ENCODE measurements around the gene CCDC88C. TPM values are rescaled to one million over a fixed set of nuclear protein-coding genes. Genes with fewer than 3 reads are reported as not detected.

Gene CCDC88C
- total RNA-seq, 1 donor from 2014 or later: 9.2 TPM

DNA sequence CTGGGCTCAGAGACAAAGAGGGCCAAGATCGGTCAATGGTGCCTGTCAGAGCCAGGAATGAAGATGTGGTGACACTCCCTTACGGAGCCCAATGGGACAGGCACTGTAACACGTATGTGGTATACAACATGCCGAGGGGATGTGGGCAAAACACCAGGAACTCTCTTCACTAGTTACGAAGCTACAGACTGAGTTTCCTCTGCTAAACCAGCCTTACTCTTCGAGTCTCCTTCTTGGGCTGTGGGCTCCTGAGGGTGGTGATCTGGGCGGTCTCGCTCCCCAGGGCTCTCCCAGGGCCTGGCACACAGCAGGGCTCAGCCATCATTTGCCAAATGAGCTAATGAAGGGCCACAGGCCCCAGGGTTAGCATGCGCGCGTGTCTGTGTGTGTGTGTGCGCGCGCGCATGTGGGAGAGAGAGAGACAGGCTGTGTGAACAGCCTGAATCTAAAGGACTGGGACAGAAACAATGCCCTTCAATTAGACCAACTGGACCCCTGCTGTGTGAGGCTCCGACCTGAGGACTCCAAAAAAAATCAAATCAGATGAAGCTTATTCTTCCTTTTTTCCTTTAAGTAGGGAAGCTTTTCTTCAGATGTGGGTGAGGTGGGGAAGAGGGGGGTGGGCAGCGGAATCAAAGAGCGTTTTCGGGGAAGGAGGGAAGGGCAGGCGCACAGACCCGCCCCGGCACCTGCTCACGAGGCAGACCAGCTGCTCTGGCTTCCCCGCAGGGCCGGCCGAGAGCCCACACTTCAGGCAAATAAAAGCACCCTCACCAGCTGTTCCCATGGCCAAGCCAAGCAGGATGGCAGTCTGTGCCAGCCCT is 42.5 kb downstream of the CCDC88C start:
- TF ChIP-seq CTCF (IDR thresholded peaks at IDR 0.05): no peak
- no peak overlapping the region for H3K27ac ChIP-seq
- DNase-seq (ENCODE audit: low spot score in 2 of 2): no peak
- H3K4me1 ChIP-seq: no peaks in the 10 kb centered on the region
- no peak overlapping the region for H3K4me3 ChIP-seq
- H3K9me3 ChIP-seq: no peaks in the 10 kb centered on the region
- H3K36me3 ChIP-seq: no peaks in the 10 kb centered on the region
- intact Hi-C loops (cut with DNase I): no loop called here
- H3K27me3 ChIP-seq: no peaks in the 10 kb centered on the region

DNA sequence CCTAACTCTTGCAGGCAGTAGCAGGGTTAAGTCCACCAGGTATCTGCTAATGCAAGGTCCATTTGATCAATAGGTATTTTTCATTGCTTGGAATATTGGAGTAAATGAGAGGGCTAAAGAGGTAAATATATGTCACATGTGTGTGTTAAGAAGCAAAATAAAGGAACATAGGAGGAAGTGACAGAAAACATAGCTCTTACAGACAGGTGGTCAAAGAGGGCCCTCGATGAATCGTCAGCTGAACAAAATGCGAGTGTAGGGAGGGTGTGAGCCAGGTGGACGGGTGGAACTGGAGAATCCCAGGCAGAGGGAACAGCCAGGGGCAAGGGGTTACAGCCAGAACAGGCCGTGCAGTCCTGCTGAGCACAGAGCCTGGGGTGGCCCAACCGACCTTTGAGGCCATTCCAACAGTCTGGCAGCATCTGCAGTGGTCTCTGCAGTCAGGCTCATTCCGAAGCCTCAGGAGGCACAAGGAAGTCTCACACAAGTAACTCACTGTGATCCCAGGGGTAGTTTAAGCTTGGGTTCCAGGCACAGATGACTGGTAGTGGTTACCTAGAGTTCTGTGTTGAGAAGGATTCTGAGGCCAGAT is 43.2 kb downstream of the CCDC88C start:
- intact Hi-C loops (cut with DNase I): no loop called here
- DNase-seq (ENCODE audit: low spot score in 2 of 2): no peak
- TF ChIP-seq CTCF (IDR thresholded peaks at IDR 0.05): no peak
- Histone ChIP-seq H3K4me3 (no peak overlapping the region), H3K9me3 (no peaks in the 10 kb centered on the region), H3K36me3 (no peaks in the 10 kb centered on the region), H3K4me1 (no peaks in the 10 kb centered on the region), H3K27ac (no peak overlapping the region), H3K27me3 (no peaks in the 10 kb centered on the region)

DNA sequence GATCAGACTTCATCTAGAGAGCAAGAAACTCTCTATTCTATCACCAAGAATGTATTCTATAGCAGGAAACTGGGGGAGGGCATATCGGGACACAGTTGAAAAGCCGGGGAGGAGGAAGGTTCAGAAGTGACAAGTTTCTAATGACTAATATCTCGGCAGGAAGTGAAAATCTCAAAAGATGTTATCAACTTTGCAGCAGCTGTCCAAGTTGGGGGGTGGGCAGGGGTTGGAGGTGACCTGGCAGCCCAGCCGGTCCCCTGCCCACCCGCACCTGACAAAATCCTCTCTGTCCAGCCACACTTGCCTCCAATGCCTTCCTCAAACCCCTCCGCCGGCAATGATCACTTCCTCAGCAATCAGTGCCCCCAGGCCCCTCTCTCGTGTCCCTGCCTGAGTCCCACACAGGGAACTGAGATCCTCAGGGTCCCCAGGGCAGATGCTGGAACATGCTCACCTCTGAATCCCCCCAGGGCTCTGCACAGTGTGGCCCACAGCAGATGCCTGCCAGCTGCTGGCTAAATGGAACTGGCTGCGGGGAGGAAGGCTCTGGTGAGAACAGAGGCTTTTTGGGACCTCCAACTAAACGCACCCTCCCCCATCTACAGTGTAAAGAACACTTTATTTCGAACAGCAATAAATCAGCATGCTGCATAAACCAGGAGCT is 43.9 kb downstream of the CCDC88C start:
- no peaks in the 10 kb centered on the region for H3K9me3 ChIP-seq
- H3K27ac ChIP-seq: no peak overlapping the region
- intact Hi-C loops (cut with DNase I): no loop called here
- no peak for DNase-seq (ENCODE audit: low spot score in 2 of 2)
- no peaks in the 10 kb centered on the region for H3K4me1 ChIP-seq
- H3K36me3 ChIP-seq: no peaks in the 10 kb centered on the region
- no peak for TF ChIP-seq CTCF (IDR thresholded peaks at IDR 0.05)
- no peaks in the 10 kb centered on the region for H3K27me3 ChIP-seq
- H3K4me3 ChIP-seq: no peak overlapping the region

DNA sequence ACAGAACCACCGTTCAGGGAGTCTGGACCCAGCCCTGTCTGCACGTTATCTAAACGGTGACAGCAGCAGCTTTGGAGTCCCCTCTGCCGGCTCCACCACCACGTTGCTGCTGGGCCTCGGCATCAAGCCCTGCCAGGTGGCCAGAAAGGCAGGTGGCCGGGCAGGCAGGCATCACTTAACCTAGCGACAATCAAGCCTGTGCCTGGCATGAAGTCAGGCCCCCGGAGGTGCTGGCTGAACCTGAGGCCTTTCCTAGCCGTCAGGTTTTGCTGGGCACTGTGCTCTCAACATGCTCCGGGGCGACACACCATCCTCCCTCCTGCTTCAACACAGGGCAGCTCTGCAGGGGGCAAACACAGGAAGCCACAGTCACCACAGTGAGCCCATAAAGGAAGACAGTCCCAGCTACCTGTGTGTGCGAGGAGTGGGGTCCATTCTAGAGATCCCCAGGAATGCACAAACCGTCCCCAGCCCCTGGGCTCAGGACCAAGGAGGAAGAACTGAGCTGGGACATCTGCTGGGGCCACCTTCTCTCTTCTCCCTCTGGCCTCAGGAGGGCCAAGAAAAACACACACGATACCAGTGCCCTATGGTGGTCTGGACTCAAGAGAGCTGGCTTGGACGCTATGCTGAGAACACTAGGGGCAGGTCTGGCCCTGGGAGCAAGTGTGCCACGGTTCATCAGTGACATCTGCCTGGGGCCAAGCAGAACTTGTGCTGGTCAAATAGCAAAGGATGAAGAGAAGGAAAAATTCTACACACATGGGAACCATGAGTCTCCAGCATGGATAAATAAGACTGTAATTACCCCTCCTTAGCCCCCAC is 44.7 kb downstream of the CCDC88C start:
- no peak for DNase-seq (ENCODE audit: low spot score in 2 of 2)
- intact Hi-C loops (cut with DNase I): no loop called here
- Histone ChIP-seq H3K4me3 (no peak overlapping the region), H3K9me3 (no peaks in the 10 kb centered on the region), H3K4me1 (no peaks in the 10 kb centered on the region), H3K36me3 (no peaks in the 10 kb centered on the region), H3K27ac (no peak overlapping the region), H3K27me3 (no peaks in the 10 kb centered on the region)
- no peak for TF ChIP-seq CTCF (IDR thresholded peaks at IDR 0.05)

- Histone ChIP-seq H3K27me3 (no peaks in the 10 kb centered on the region), H3K4me3 (no peak overlapping the region), H3K27ac (no peak overlapping the region), H3K36me3 (no peaks in the 10 kb centered on the region), H3K4me1 (no peaks in the 10 kb centered on the region), H3K9me3 (no peaks in the 10 kb centered on the region)
- intact Hi-C loops (cut with DNase I): no loop called here
- DNase-seq (ENCODE audit: low spot score in 2 of 2): no peak
- TF ChIP-seq CTCF (IDR thresholded peaks at IDR 0.05): no peak
Observed at GRCh38 chr14:91371990-91372375, 45.6 kb downstream of the CCDC88C start.

Data from ascending aorta (tissue), 2 donors.